PC-3 (cell line): ENCODE results near the gene RAB31. TPM values are rescaled to one million over a fixed set of nuclear protein-coding genes. Genes with fewer than 3 reads are reported as not detected.

Source experiments
- ATAC-seq: fragments of 200-7000 bp; cut with Tn5 transposase; 2 replicates; pipeline ENCODE4 v1.9.1; 2020; ENCODE audit warnings: mild to moderate bottlenecking, moderate library complexity
- BruUV-seq: library from RNA; stranded (reverse); fragments of 400-500 nt; replicated peaks from 2 replicates; lab custom pipeline; 2021; lab: Mats Ljungman, UMichigan
- CTCF ChIA-PET: fragments of 300-600 bp; sonication (Branson Sonifier 250); formaldehyde crosslinking; loops from one replicate; lab custom pipeline; 2022; ENCODE audit warnings: antibody characterized with exemption; lab: Charles Lee
- POLR2A ChIA-PET: fragments of 300-600 bp; sonication (Branson Sonifier 250); formaldehyde crosslinking; loops from one replicate; lab custom pipeline; 2022; ENCODE audit warnings: antibody characterized with exemption; ENCODE audit not compliant: unreplicated experiment; lab: Charles Lee
- DNase-seq: peaks from one replicate; pipeline ENCODE4 v3.0.0-alpha.2; 2015
- H2AFZ ChIP-seq: fragments of 300-600 bp; sonication (generic); 2 replicates; pipeline ENCODE4 v1.6.0; 2016; ENCODE audit warnings: antibody characterized with exemption, low read length
- H3F3A ChIP-seq: fragments of 300-600 bp; sonication (generic); one replicate; pipeline ENCODE4 v1.6.0; 2017; ENCODE audit warnings: antibody characterized with exemption, low read length, control low read depth, mild to moderate bottlenecking; ENCODE audit not compliant: unreplicated experiment
- H3K27ac ChIP-seq: fragments of 300-600 bp; sonication (generic); 2 replicates; pipeline ENCODE4 v1.5.1; 2016; ENCODE audit warnings: mild to moderate bottlenecking, low read length
- H3K27me3 ChIP-seq: fragments of 300-600 bp; sonication (generic); 2 replicates; pipeline ENCODE4 v1.6.1; 2016; ENCODE audit warnings: low read length, mixed read lengths
- H3K36me3 ChIP-seq: fragments of 300-600 bp; sonication (generic); 2 replicates; pipeline ENCODE4 v1.6.1; 2016; ENCODE audit warnings: low read depth, mixed run types, low read length, mixed read lengths
- H3K4me1 ChIP-seq: fragments of 300-600 bp; sonication (generic); 2 replicates; pipeline ENCODE4 v1.5.1; 2016; ENCODE audit warnings: low read length; ENCODE audit not compliant: insufficient read depth
- H3K4me2 ChIP-seq: fragments of 300-600 bp; sonication (generic); 2 replicates; pipeline ENCODE4 v1.6.0; 2016; ENCODE audit warnings: low read length
- H3K4me3 ChIP-seq: fragments of 300-600 bp; sonication (generic); 2 replicates; pipeline ENCODE4 v1.5.1; 2016; ENCODE audit warnings: mild to moderate bottlenecking, low read length, mixed read lengths
- H3K79me2 ChIP-seq: fragments of 300-600 bp; sonication (generic); 2 replicates; pipeline ENCODE4 v1.6.1; 2017; ENCODE audit warnings: low read length, mixed read lengths
- H3K9ac ChIP-seq: fragments of 300-600 bp; sonication (generic); 2 replicates; pipeline ENCODE4 v1.6.0; 2016; ENCODE audit warnings: mild to moderate bottlenecking, low read length
- H3K9me2 ChIP-seq: fragments of 300-600 bp; sonication (generic); replicated peaks from 2 replicates; pipeline ENCODE4 v1.6.1; 2016; ENCODE audit warnings: mixed run types, low read length, mixed read lengths
- H3K9me3 ChIP-seq: fragments of 300-600 bp; sonication (generic); 2 replicates; pipeline ENCODE4 v1.6.1; 2016; ENCODE audit warnings: low read length, mixed read lengths
- H4K20me1 ChIP-seq: fragments of 300-600 bp; sonication (generic); 2 replicates; pipeline ENCODE4 v1.6.1; 2016; ENCODE audit warnings: low read length, mixed read lengths
- CTCF ChIP-seq: fragments of 300-600 bp; sonication (generic); conservative IDR thresholded peaks from 2 replicates; pipeline ENCODE4 v1.5.1; 2017; ENCODE audit warnings: antibody characterized with exemption, low read depth, mild to moderate bottlenecking, low read length
- EZH2 ChIP-seq: fragments of 300-600 bp; sonication (generic); IDR thresholded peaks from one replicate; pipeline ENCODE4 v1.6.1; 2017; ENCODE audit warnings: antibody characterized with exemption, mild to moderate bottlenecking, low read length; ENCODE audit not compliant: unreplicated experiment
- EZH2phosphoT487 ChIP-seq: fragments of 300-600 bp; sonication (generic); IDR thresholded peaks from 2 replicates; pipeline ENCODE4 v1.6.1; 2018; ENCODE audit warnings: mild to moderate bottlenecking, antibody characterized with exemption, low read length, borderline replicate concordance
- intact Hi-C: fragments of 100-400 bp; cut with micrococcal nuclease; formaldehyde crosslinking; loops from 2 replicates; pipeline ENCODE4 v1.9.0; 2023
- total RNA-seq: library from RNA; depleted of rRNA; stranded (reverse); fragments of >200 nt; gene quantifications from 2 replicates; pipeline ENCODE4 v1.2.3, GENCODE V29; 2014

Gene RAB31
- total RNA-seq, 1 experiment from 2014 or later, result 3.8 TPM

- no peak for ATAC-seq
- no peaks in the 10 kb centered on the region for H3K9me2 ChIP-seq
- H3K9ac ChIP-seq, result no peak overlapping the region
- CTCF ChIA-PET, result interaction anchor here (0.6 kb wide), 2 partner anchors 87 to 108 kb away, joined by 3 read pairs; no protein-coding TSS in a partner anchor
- no peaks in the 10 kb centered on the region for H3K27me3 ChIP-seq
- BruUV-seq, result no TSS peak
- no peaks in the 10 kb centered on the region for H3F3A ChIP-seq
- no peak overlapping the region for H2AFZ ChIP-seq
- no peak overlapping the region for H3K4me2 ChIP-seq
- no peak overlapping the region for H3K4me3 ChIP-seq
- DNase-seq, result no peak
- intact Hi-C loops, result no loop called here
- H3K9me3 ChIP-seq, result no peaks in the 10 kb centered on the region
- POLR2A ChIA-PET, result interaction anchor here (0.6 to 0.7 kb wide), 2 partner anchors 84 to 88 kb away, joined by 3 to 5 read pairs; no protein-coding TSS in a partner anchor
- no peaks in the 10 kb centered on the region for H4K20me1 ChIP-seq
- no peak overlapping the region for H3K27ac ChIP-seq
- no peaks in the 10 kb centered on the region for H3K79me2 ChIP-seq
- no peaks in the 10 kb centered on the region for H3K36me3 ChIP-seq
- peaks cover 22% of the 10 kb centered on the region for H3K4me1 ChIP-seq
- TF ChIP-seq EZH2, result no peak
These were observed 26.9 kb upstream of the RAB31 start for GRCh38 chr18:9681217-9681616.

GRCh38 chr18:9682572-9682971 lies 25.5 kb upstream of the RAB31 start:
- no TSS peak for BruUV-seq
- Histone ChIP-seq H4K20me1 (no peaks in the 10 kb centered on the region), H3K79me2 (no peaks in the 10 kb centered on the region), H3K4me1 (peaks cover 22% of the 10 kb centered on the region), H3K27me3 (no peaks in the 10 kb centered on the region), H3F3A (no peaks in the 10 kb centered on the region), H3K9me3 (no peaks in the 10 kb centered on the region), H3K9me2 (no peaks in the 10 kb centered on the region), H3K4me2 (peak overlapping the region; percentile 65; the same call in 1 of the 2 replicates), H2AFZ (no peak overlapping the region), H3K4me3 (no peak overlapping the region), H3K9ac (peak overlapping the region; percentile 43), H3K27ac (peak overlapping the region; percentile 64), H3K36me3 (no peaks in the 10 kb centered on the region)
- CTCF ChIA-PET, result no interaction called here
- no peak for DNase-seq
- no peak for TF ChIP-seq EZH2
- TF ChIP-seq EZH2phosphoT487, result no peak
- no peak for TF ChIP-seq CTCF
- POLR2A ChIA-PET, result interaction anchor here (0.6 kb wide), 1 partner anchor 9 kb away, joined by 3 read pairs; no protein-coding TSS in a partner anchor
- intact Hi-C loops, result loop anchor here (2.0 kb wide), 1 partner anchor 232 kb away; the partner anchor contains the start of gene VAPA
- no peak for ATAC-seq

- H3K79me2 ChIP-seq, result no peaks in the 10 kb centered on the region
- H3K9me3 ChIP-seq, result no peaks in the 10 kb centered on the region
- peak overlapping the region; percentile 43 for H3K9ac ChIP-seq
- H3K9me2 ChIP-seq, result no peaks in the 10 kb centered on the region
- TF ChIP-seq CTCF, result peak; percentile 81
- TF ChIP-seq EZH2phosphoT487, result no peak
- TF ChIP-seq EZH2, result no peak
- intact Hi-C loops, result loop anchor here (1.0 to 2.0 kb wide), 6 partner anchors 39 to 267 kb away; partner anchors contain the start of gene VAPA
- DNase-seq, result peak; percentile 89
- peak overlapping the region; percentile 65 for H3K4me2 ChIP-seq
- H4K20me1 ChIP-seq, result no peaks in the 10 kb centered on the region
- CTCF ChIA-PET, result interaction anchor here (0.5 to 1.9 kb wide), 16 partner anchors 10 to 682 kb away, joined by 3 to 20 read pairs (median 4); no protein-coding TSS in a partner anchor
- H3K4me3 ChIP-seq, result peak overlapping the region; percentile 26
- H3K27me3 ChIP-seq, result no peaks in the 10 kb centered on the region
- H3K36me3 ChIP-seq, result no peaks in the 10 kb centered on the region
- POLR2A ChIA-PET, result interaction anchor here (0.6 kb wide), 1 partner anchor 15 kb away, joined by 3 read pairs; no protein-coding TSS in a partner anchor
- H3K27ac ChIP-seq, result peak overlapping the region; percentile 64
- peak; percentile 92 for ATAC-seq
- BruUV-seq, result no TSS peak
- peak overlapping the region; percentile 88 for H2AFZ ChIP-seq
- no peaks in the 10 kb centered on the region for H3F3A ChIP-seq
- peaks cover 22% of the 10 kb centered on the region for H3K4me1 ChIP-seq
These were observed 24.4 kb upstream of the RAB31 start for GRCh38 chr18:9683418-9684396.
